Right lobe of liver (tissue), 4 donors: ENCODE data around the gene EIF4A3.

Experiments used
- POLR2A ChIP-seq: fragments of 450-650 bp; IDR thresholded peaks from one replicate; pipeline ENCODE4 v1.6.1; 2017; ENCODE audit warnings: antibody characterized with exemption, mild to moderate bottlenecking
- TF ChIP-seq, protein P1 (sequence below), 4 donors: fragments of 200-600 bp in 3 of 4; fragments of 450-650 bp in 1 of 4; IDR thresholded peaks; one replicate each; pipeline versions ENCODE4 v1.5.1 to v1.8.0; 2016 to 2022; ENCODE audit warnings: antibody characterized with exemption in 4 of 4, mild to moderate bottlenecking in 2 of 4
- donor health status: DM: no; HTN: no; CAD: no.
- donor health status: DM: no; HTN: no; CAD: no.
- donor health status: DM: no; HTN: yes; CAD: no.

DNA sequence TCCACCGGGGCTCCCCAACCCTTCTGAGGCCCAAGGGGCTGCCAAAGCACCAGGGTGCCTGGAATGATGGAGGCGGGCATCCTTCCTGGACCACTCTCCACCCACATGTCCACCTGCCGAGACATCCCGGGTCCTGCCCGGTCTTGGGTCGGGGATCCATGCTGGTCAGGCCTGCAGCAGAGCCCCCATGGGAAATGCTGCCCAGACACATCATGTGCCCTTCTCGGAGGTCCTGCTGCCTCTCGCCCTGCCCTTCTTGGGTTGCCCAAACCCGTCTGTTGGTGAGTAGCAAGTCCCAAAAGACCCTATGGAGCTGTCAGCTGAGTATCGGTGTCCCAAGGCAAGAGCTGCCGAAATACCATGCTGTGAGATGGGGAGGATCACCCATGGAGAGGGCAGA lies 60.3 kb downstream of the EIF4A3 start:
- TF ChIP-seq POLR2A, result no peak
- TF ChIP-seq, protein P1, sequence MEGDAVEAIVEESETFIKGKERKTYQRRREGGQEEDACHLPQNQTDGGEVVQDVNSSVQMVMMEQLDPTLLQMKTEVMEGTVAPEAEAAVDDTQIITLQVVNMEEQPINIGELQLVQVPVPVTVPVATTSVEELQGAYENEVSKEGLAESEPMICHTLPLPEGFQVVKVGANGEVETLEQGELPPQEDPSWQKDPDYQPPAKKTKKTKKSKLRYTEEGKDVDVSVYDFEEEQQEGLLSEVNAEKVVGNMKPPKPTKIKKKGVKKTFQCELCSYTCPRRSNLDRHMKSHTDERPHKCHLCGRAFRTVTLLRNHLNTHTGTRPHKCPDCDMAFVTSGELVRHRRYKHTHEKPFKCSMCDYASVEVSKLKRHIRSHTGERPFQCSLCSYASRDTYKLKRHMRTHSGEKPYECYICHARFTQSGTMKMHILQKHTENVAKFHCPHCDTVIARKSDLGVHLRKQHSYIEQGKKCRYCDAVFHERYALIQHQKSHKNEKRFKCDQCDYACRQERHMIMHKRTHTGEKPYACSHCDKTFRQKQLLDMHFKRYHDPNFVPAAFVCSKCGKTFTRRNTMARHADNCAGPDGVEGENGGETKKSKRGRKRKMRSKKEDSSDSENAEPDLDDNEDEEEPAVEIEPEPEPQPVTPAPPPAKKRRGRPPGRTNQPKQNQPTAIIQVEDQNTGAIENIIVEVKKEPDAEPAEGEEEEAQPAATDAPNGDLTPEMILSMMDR (IDR thresholded peaks at IDR 0.05), result no peak
